ENCODE data around the gene CEP128. TPM values are rescaled to one million over a fixed set of nuclear protein-coding genes. Genes with fewer than 3 reads are reported as not detected.

The CEP128 gene
- total RNA-seq, 1 experiment from 2014 or later: 16.7 TPM

DNA sequence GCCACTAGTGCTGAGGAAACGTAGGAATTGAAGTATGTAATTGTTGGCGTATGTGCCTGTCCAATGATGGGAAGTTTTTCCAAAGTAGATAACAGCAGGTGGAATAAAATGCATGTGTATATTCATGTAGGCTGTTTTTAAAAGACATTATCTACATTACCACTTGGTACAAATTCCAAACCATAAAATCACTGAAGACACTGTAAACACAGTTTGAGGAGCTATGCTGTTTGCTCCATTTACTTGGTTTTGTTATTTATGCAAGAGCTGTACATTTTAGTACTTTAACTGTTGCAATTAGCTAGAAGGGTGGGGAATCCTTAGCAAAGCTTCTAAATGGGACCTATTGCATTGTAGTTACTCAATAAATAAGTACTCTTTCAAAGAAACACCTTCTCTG is 455.8 kb downstream of the CEP128 start:
- intact Hi-C loops (cut with micrococcal nuclease; ENCODE audit: unreplicated experiment): no loop called here
- Histone ChIP-seq H3K36me3 (ENCODE audit: control insufficient read depth, insufficient read depth, low read length) (no peaks in the 10 kb centered on the region), H3K9me3 (no peaks in the 10 kb centered on the region), H3K4me3 (ENCODE audit: low read depth, low read length) (no peak overlapping the region), H3K27me3 (replicated peaks; ENCODE audit: control insufficient read depth, insufficient read depth, low read length) (no peaks in the 10 kb centered on the region), H3K4me1 (no peaks in the 10 kb centered on the region)
- H3K27ac Mint-ChIP-seq (ENCODE audit: unreplicated experiment): no peak overlapping the region
- no TSS peak for BruUV-seq (replicated peaks)
- no peaks in the 10 kb centered on the region for H3K27me3 Mint-ChIP-seq (ENCODE audit: insufficient read depth, unreplicated experiment)
- ChIA-PET POLR2A (no interaction called here), CTCF (no interaction called here)
- H3K4me1 Mint-ChIP-seq (ENCODE audit: low read depth, unreplicated experiment): no peaks in the 10 kb centered on the region
- H3K9me3 Mint-ChIP-seq (ENCODE audit: unreplicated experiment): no peaks in the 10 kb centered on the region
- no peak for DNase-seq
- no peak overlapping the region for H3K4me3 Mint-ChIP-seq (ENCODE audit: unreplicated experiment)
- no peak for TF ChIP-seq CTCF (IDR thresholded peaks at IDR 0.05; ENCODE audit: insufficient read depth in 1 of 2, low read depth in 1 of 2, low read length in 1 of 2, severe bottlenecking in 1 of 2, unreplicated experiment in 1 of 2)
- no peaks in the 10 kb centered on the region for H3K36me3 Mint-ChIP-seq (ENCODE audit: insufficient read depth, unreplicated experiment)

DNA sequence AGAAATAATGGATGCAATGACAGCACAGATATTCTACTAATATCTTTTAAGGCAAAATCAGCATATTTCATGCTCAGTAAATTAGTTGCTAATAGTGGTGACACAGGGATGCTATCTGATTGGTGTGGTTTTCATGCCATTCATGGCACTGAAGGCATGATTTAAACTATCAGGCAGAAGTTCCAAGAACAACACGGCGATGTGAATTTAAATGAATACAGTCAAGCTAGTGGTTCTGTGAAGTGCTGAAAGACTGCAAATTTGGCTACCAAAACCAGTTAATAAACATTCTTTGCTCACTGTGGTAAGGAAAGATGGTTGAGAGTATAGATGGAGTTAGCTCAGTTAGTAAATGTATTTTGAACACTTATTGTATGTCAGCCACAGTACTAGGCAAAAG is 458.2 kb downstream of the CEP128 start:
- Mint-ChIP-seq H3K36me3 (ENCODE audit: insufficient read depth, unreplicated experiment) (no peaks in the 10 kb centered on the region), H3K4me3 (ENCODE audit: unreplicated experiment) (no peak overlapping the region), H3K4me1 (ENCODE audit: low read depth, unreplicated experiment) (no peaks in the 10 kb centered on the region), H3K27me3 (ENCODE audit: insufficient read depth, unreplicated experiment) (no peaks in the 10 kb centered on the region), H3K27ac (ENCODE audit: unreplicated experiment) (no peak overlapping the region), H3K9me3 (ENCODE audit: unreplicated experiment) (no peaks in the 10 kb centered on the region)
- no peak for DNase-seq
- H3K27me3 ChIP-seq (replicated peaks; ENCODE audit: control insufficient read depth, insufficient read depth, low read length): no peaks in the 10 kb centered on the region
- no peaks in the 10 kb centered on the region for H3K4me1 ChIP-seq
- no TSS peak for BruUV-seq (replicated peaks)
- no peak overlapping the region for H3K4me3 ChIP-seq (ENCODE audit: low read depth, low read length)
- H3K36me3 ChIP-seq (ENCODE audit: control insufficient read depth, insufficient read depth, low read length): no peaks in the 10 kb centered on the region
- ChIA-PET POLR2A (no interaction called here), CTCF (no interaction called here)
- intact Hi-C loops (cut with micrococcal nuclease; ENCODE audit: unreplicated experiment): no loop called here
- TF ChIP-seq CTCF (IDR thresholded peaks at IDR 0.05; ENCODE audit: insufficient read depth in 1 of 2, low read depth in 1 of 2, low read length in 1 of 2, severe bottlenecking in 1 of 2, unreplicated experiment in 1 of 2): no peak
- no peaks in the 10 kb centered on the region for H3K9me3 ChIP-seq

GRCh38 chr14:80477388-80478160 is 464.0 kb downstream of the CEP128 start:
- peaks cover 9% of the 10 kb centered on the region for H3K9me3 ChIP-seq
- CTCF ChIA-PET: no interaction called here
- POLR2A ChIA-PET: no interaction called here
- Mint-ChIP-seq H3K27ac (ENCODE audit: unreplicated experiment) (no peak overlapping the region), H3K9me3 (ENCODE audit: unreplicated experiment) (peaks cover 14% of the 10 kb centered on the region), H3K4me1 (ENCODE audit: low read depth, unreplicated experiment) (no peaks in the 10 kb centered on the region), H3K4me3 (ENCODE audit: unreplicated experiment) (no peak overlapping the region), H3K27me3 (ENCODE audit: insufficient read depth, unreplicated experiment) (no peaks in the 10 kb centered on the region), H3K36me3 (ENCODE audit: insufficient read depth, unreplicated experiment) (no peaks in the 10 kb centered on the region)
- TF ChIP-seq CTCF (IDR thresholded peaks at IDR 0.05; ENCODE audit: insufficient read depth in 1 of 2, low read depth in 1 of 2, low read length in 1 of 2, severe bottlenecking in 1 of 2, unreplicated experiment in 1 of 2): no peak
- no peak overlapping the region for H3K4me3 ChIP-seq (ENCODE audit: low read depth, low read length)
- intact Hi-C loops (cut with micrococcal nuclease; ENCODE audit: unreplicated experiment): no loop called here
- H3K4me1 ChIP-seq: no peaks in the 10 kb centered on the region
- H3K27me3 ChIP-seq (replicated peaks; ENCODE audit: control insufficient read depth, insufficient read depth, low read length): no peaks in the 10 kb centered on the region
- DNase-seq: no peak
- H3K36me3 ChIP-seq (ENCODE audit: control insufficient read depth, insufficient read depth, low read length): no peaks in the 10 kb centered on the region
- no TSS peak for BruUV-seq (replicated peaks)

All from Caco-2 (cell line).